H9 (cell line): ENCODE results near the gene ADAMTS2. TPM values are rescaled to one million over a fixed set of nuclear protein-coding genes. Genes with fewer than 3 reads are reported as not detected.

Experiments used
- DNase-seq: peaks from one replicate; pipeline ENCODE4 v3.0.0-alpha.2; 2017
- H2AFZ ChIP-seq: one replicate; pipeline ENCODE4 v1.6.1; 2013; ENCODE audit warnings: mild to moderate bottlenecking, low read length, control low read depth, moderate library complexity
- H2AK5ac ChIP-seq: 2 replicates; pipeline ENCODE4 v1.6.1; 2013; ENCODE audit warnings: low read length, control low read depth, mixed read lengths; ENCODE audit not compliant: insufficient read length
- H2BK120ac ChIP-seq: one replicate; pipeline ENCODE4 v1.6.1; 2013; ENCODE audit warnings: low read depth, mild to moderate bottlenecking, low read length, control low read depth, inconsistent platforms; ENCODE audit not compliant: poor library complexity, severe bottlenecking
- H2BK12ac ChIP-seq: 2 replicates; pipeline ENCODE4 v1.6.1; 2013; ENCODE audit warnings: low read length, control low read depth, mixed read lengths, low read depth; ENCODE audit not compliant: insufficient read length
- H2BK15ac ChIP-seq: 2 replicates; pipeline ENCODE4 v1.6.1; 2013; ENCODE audit warnings: low read depth, low read length, control low read depth
- H2BK20ac ChIP-seq: one replicate; pipeline ENCODE4 v1.6.1; 2013; ENCODE audit warnings: low read depth, mild to moderate bottlenecking, low read length, control low read depth, inconsistent platforms; ENCODE audit not compliant: poor library complexity, severe bottlenecking
- H2BK5ac ChIP-seq: 2 replicates; pipeline ENCODE4 v1.6.1; 2013; ENCODE audit warnings: low read length, control low read depth, mixed read lengths; ENCODE audit not compliant: insufficient read length
- H3K14ac ChIP-seq: 2 replicates; pipeline ENCODE4 v1.6.1; 2013; ENCODE audit warnings: low read length, control low read depth; ENCODE audit not compliant: insufficient read depth
- H3K18ac ChIP-seq: 2 replicates; pipeline ENCODE4 v1.6.1; 2013; ENCODE audit warnings: low read depth, mild to moderate bottlenecking, mixed read lengths, low read length, control low read depth; ENCODE audit not compliant: insufficient read length
- H3K23ac ChIP-seq: 2 replicates; pipeline ENCODE4 v1.6.1; 2013; ENCODE audit warnings: low read length, control low read depth, mixed read lengths, low read depth; ENCODE audit not compliant: insufficient read length
- H3K23me2 ChIP-seq: 2 replicates; pipeline ENCODE4 v1.6.1; 2013; ENCODE audit warnings: low read depth, mild to moderate bottlenecking, mixed read lengths, low read length, control low read depth; ENCODE audit not compliant: insufficient read length, poor library complexity, severe bottlenecking
- H3K27ac ChIP-seq: 2 replicates; pipeline ENCODE4 v1.5.1; 2013; ENCODE audit warnings: low read length, control low read depth, mixed read lengths, low read depth; ENCODE audit not compliant: insufficient read length
- H3K27me3 ChIP-seq: 2 replicates; pipeline ENCODE4 v1.6.1; 2013; ENCODE audit warnings: low read length, control low read depth, inconsistent platforms; ENCODE audit not compliant: insufficient read depth
- H3K4ac ChIP-seq: 2 replicates; pipeline ENCODE4 v1.6.1; 2013; ENCODE audit warnings: low read depth, mild to moderate bottlenecking, control low read depth, inconsistent platforms, low read length, moderate library complexity
- H3K4me1 ChIP-seq: 2 replicates; pipeline ENCODE4 v1.6.1; 2013; ENCODE audit warnings: low read length, control low read depth, inconsistent platforms; ENCODE audit not compliant: insufficient read depth
- H3K4me2 ChIP-seq: 2 replicates; pipeline ENCODE4 v1.6.1; 2013; ENCODE audit warnings: low read length, control low read depth, mixed read lengths; ENCODE audit not compliant: insufficient read length, insufficient read depth
- H3K56ac ChIP-seq: 2 replicates; pipeline ENCODE4 v1.6.1; 2013; ENCODE audit warnings: low read depth, mild to moderate bottlenecking, mixed read lengths, low read length, control low read depth; ENCODE audit not compliant: insufficient read length
- H3K79me1 ChIP-seq: 2 replicates; pipeline ENCODE4 v1.6.1; 2013; ENCODE audit warnings: low read depth, mild to moderate bottlenecking, moderate library complexity, low read length, control low read depth, inconsistent platforms; ENCODE audit not compliant: insufficient read depth, poor library complexity, severe bottlenecking
- H3K79me2 ChIP-seq: 2 replicates; pipeline ENCODE4 v1.6.1; 2013; ENCODE audit warnings: low read length, control low read depth, inconsistent platforms; ENCODE audit not compliant: insufficient read depth
- H3K9ac ChIP-seq: 2 replicates; pipeline ENCODE4 v1.6.1; 2013; ENCODE audit warnings: low read length, control low read depth, mixed read lengths; ENCODE audit not compliant: insufficient read length; ENCODE audit errors: extremely low read depth
- H3K9me3 ChIP-seq: one replicate; pipeline ENCODE4 v1.6.1; 2013; ENCODE audit warnings: low read depth, low read length, inconsistent platforms; ENCODE audit not compliant: control insufficient read depth
- H3T11ph ChIP-seq: one replicate; pipeline ENCODE4 v1.6.1; 2013; ENCODE audit warnings: mild to moderate bottlenecking, low read length, control low read depth, inconsistent platforms
- H4K20me1 ChIP-seq: one replicate; pipeline ENCODE4 v1.6.1; 2013; ENCODE audit not compliant: control insufficient read depth, insufficient read length, insufficient read depth
- H4K5ac ChIP-seq: 2 replicates; pipeline ENCODE4 v1.6.1; 2013; ENCODE audit warnings: low read depth, mild to moderate bottlenecking, mixed read lengths, low read length, control low read depth; ENCODE audit not compliant: insufficient read length
- H4K8ac ChIP-seq: replicated peaks from 2 replicates; pipeline ENCODE4 v1.6.1; 2013; ENCODE audit warnings: low read length, control low read depth, mixed read lengths, low read depth; ENCODE audit not compliant: insufficient read length
- H4K91ac ChIP-seq: 2 replicates; pipeline ENCODE4 v1.6.1; 2013; ENCODE audit warnings: low read depth, mild to moderate bottlenecking, moderate library complexity, mixed read lengths, low read length, control low read depth; ENCODE audit not compliant: insufficient read length
- H3K27ac Mint-ChIP-seq, 3 experiments: 2 replicates in 2 of 3; 3 replicates in 1 of 3; pipeline ENCODE4 v1.8.0; 2020 to 2021; ENCODE audit warnings: mixed read lengths in 3 of 3, mild to moderate bottlenecking in 1 of 3, moderate library complexity in 1 of 3
- H3K27me3 Mint-ChIP-seq: 2 replicates; pipeline ENCODE4 v1.8.0; 2021; ENCODE audit warnings: low read depth, mild to moderate bottlenecking, moderate library complexity, mixed read lengths
- H3K36me3 Mint-ChIP-seq, 3 experiments: 2 replicates in 2 of 3; 3 replicates in 1 of 3; pipeline ENCODE4 v1.8.0; 2020 to 2021; ENCODE audit warnings: low read depth in 3 of 3, mixed read lengths in 3 of 3; ENCODE audit not compliant: insufficient read depth in 1 of 3
- H3K4me1 Mint-ChIP-seq, 2 experiments: 2 replicates each; pipeline ENCODE4 v1.8.0; 2020; ENCODE audit warnings: mixed read lengths in 2 of 2
- H3K4me3 Mint-ChIP-seq, 2 experiments: 2 replicates in 1 of 2; 3 replicates in 1 of 2; pipeline ENCODE4 v1.8.0; 2020 to 2021; ENCODE audit warnings: mild to moderate bottlenecking in 2 of 2, mixed read lengths in 2 of 2, moderate library complexity in 1 of 2
- H3K9me3 Mint-ChIP-seq, 2 experiments: 2 replicates in 1 of 2; 3 replicates in 1 of 2; pipeline ENCODE4 v1.8.0; 2020; ENCODE audit warnings: mild to moderate bottlenecking in 2 of 2, mixed read lengths in 2 of 2, moderate library complexity in 1 of 2
- WGBS: extraction: QIAGEN DNeasy Blood & Tissue Kit; methylation state at CpG from one replicate; pipeline ENCODE4 v1.1.7; 2013; ENCODE audit warnings: missing lambda C conversion rate, low lambda C conversion rate, mixed read lengths; ENCODE audit not compliant: insufficient read length; ENCODE audit errors: extremely low coverage; 5-methylcytosine and 5-hydroxymethylcytosine counted together
- total RNA-seq: library from RNA; stranded (reverse); gene quantifications from 2 replicates; pipeline ENCODE4 v1.2.1, GENCODE V29; 2021
- TF ChIP-seq, protein P1 (sequence below): fragments of 200-600 bp; sonication (generic); conservative IDR thresholded peaks from 3 replicates; pipeline ENCODE4 v1.8.0; 2021; ENCODE audit warnings: antibody characterized with exemption, mild to moderate bottlenecking

Gene ADAMTS2
- total RNA-seq, 1 experiment from 2014 or later: 5.4 TPM

DNA sequence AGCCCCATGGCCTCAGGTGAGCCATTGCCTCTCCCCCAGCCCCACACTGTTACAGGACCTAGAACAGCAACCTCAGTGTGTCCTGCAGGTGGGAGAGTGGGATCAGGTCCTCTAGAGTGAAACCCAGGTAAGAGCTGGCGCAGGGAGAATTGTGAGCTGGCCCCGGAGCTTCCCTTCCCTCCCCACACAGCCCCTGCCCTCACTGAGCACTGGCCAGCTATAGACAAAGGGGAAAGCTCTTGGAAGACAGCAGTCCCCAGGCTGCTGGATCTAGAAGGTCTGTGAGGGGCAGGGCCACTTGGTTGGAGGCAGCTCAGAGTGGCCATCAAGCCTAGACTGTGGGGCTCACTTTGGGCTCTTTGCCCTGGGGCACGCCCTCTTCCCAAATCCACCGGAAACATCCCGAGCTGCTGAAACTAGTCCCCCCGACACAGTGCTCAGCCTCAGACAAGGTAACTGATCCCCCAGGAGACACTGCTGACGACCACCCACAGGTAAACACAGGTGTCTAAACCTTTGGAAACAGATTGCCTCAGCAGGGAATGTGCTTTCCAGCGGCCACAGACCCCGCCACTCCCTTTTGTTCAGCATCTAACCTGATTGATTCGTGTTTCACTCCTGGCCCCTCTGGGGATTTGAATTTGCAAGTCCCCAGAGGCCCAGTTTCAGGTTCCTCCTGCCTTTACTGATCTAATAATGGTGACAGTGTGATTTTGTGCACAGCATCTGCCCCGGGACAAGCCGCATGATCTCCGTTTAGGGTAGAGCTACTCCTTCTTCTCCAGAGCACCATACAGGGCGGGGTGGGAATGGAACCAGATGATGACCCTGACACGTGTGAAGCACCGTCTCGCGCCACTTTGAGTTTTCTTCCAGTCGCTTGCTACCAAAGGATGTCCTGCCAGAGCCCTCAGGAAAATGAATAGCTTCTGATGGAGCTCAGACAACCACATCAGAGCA lies 42.2 kb upstream of the ADAMTS2 start:
- Mint-ChIP-seq H3K27ac (no peak overlapping the region; a peak in 1 of 7 replicates), H3K36me3 (peaks cover 0 to 8% (median under 1%) of the 10 kb centered on the region in 3 experiments; a peak in 5 of 7 replicates), H3K9me3 (peaks cover 39 to 50% of the 10 kb centered on the region in 2 experiments), H3K27me3 (peaks cover 8% of the 10 kb centered on the region), H3K4me1 (peaks cover 0 to 6% of the 10 kb centered on the region in 2 experiments; a peak in 2 of 4 replicates), H3K4me3 (no peak overlapping the region)
- H2BK5ac ChIP-seq: no peak overlapping the region
- no peaks in the 10 kb centered on the region for H3K79me1 ChIP-seq
- H3K23ac ChIP-seq: no peak overlapping the region
- no peaks in the 10 kb centered on the region for H3K23me2 ChIP-seq
- no peak overlapping the region for H2AFZ ChIP-seq
- no peak overlapping the region for H4K8ac ChIP-seq
- H3K4ac ChIP-seq: no peak overlapping the region
- no peak overlapping the region for H3T11ph ChIP-seq
- no peak overlapping the region for H3K4me2 ChIP-seq
- no peak overlapping the region for H4K91ac ChIP-seq
- peak; percentile 18 for DNase-seq
- H3K79me2 ChIP-seq: no peaks in the 10 kb centered on the region
- H3K18ac ChIP-seq: no peak overlapping the region
- H2BK12ac ChIP-seq: no peak overlapping the region
- H4K20me1 ChIP-seq: no peaks in the 10 kb centered on the region
- H2AK5ac ChIP-seq: no peak overlapping the region
- no peak overlapping the region for H3K27ac ChIP-seq
- no peaks in the 10 kb centered on the region for H3K27me3 ChIP-seq
- H3K9me3 ChIP-seq: peaks cover 4% of the 10 kb centered on the region
- no peak overlapping the region for H3K9ac ChIP-seq
- H3K56ac ChIP-seq: no peak overlapping the region
- H3K14ac ChIP-seq: no peak overlapping the region
- H2BK120ac ChIP-seq: no peak overlapping the region
- H2BK20ac ChIP-seq: no peak overlapping the region
- no peak overlapping the region for H2BK15ac ChIP-seq
- TF ChIP-seq, protein P1, sequence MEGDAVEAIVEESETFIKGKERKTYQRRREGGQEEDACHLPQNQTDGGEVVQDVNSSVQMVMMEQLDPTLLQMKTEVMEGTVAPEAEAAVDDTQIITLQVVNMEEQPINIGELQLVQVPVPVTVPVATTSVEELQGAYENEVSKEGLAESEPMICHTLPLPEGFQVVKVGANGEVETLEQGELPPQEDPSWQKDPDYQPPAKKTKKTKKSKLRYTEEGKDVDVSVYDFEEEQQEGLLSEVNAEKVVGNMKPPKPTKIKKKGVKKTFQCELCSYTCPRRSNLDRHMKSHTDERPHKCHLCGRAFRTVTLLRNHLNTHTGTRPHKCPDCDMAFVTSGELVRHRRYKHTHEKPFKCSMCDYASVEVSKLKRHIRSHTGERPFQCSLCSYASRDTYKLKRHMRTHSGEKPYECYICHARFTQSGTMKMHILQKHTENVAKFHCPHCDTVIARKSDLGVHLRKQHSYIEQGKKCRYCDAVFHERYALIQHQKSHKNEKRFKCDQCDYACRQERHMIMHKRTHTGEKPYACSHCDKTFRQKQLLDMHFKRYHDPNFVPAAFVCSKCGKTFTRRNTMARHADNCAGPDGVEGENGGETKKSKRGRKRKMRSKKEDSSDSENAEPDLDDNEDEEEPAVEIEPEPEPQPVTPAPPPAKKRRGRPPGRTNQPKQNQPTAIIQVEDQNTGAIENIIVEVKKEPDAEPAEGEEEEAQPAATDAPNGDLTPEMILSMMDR: no peak
- H3K4me1 ChIP-seq: no peaks in the 10 kb centered on the region
- H4K5ac ChIP-seq: no peak overlapping the region
- no CpG with 5 or more reads among the region's 19 CpGs for WGBS
